Activated CD4-positive, alpha-beta memory T cell treated with anti-CD3 and anti-CD28 coated beads, Interleukin-2, amount 10 ng/mL, durations not matched to agents 7 days and 5 days (primary cell): Measurements from ENCODE around the gene ATP6V0A4. TPM values are rescaled to one million over a fixed set of nuclear protein-coding genes. Genes with fewer than 3 reads are reported as not detected.

Experiments used
- CTCF ChIA-PET: fragments of 350-600 bp; sonication (Branson Sonifier 250); formaldehyde crosslinking; loops from one replicate; lab custom pipeline; 2021; ENCODE audit warnings: antibody characterized with exemption, inconsistent platforms; lab: Charles Lee
- POLR2A ChIA-PET: fragments of 350-600 bp; sonication (Branson Sonifier 250); formaldehyde crosslinking; loops from one replicate; lab custom pipeline; 2021; ENCODE audit warnings: antibody characterized with exemption; lab: Charles Lee
- DNase-seq: peaks from one replicate; pipeline ENCODE4 v3.0.0-alpha.2; 2020
- H3K27ac Mint-ChIP-seq: one replicate; pipeline ENCODE4 v1.8.0; 2021; ENCODE audit warnings: mild to moderate bottlenecking, mixed read lengths
- H3K27me3 Mint-ChIP-seq: one replicate; pipeline ENCODE4 v1.8.0; 2021; ENCODE audit warnings: mixed read lengths
- H3K36me3 Mint-ChIP-seq: one replicate; pipeline ENCODE4 v1.8.0; 2021; ENCODE audit warnings: low read depth, mixed read lengths
- H3K4me1 Mint-ChIP-seq: one replicate; pipeline ENCODE4 v1.8.0; 2021; ENCODE audit warnings: mixed read lengths
- H3K4me3 Mint-ChIP-seq: one replicate; pipeline ENCODE4 v1.8.0; 2021; ENCODE audit warnings: mild to moderate bottlenecking, mixed read lengths
- H3K9me3 Mint-ChIP-seq: one replicate; pipeline ENCODE4 v1.8.0; 2021; ENCODE audit warnings: mixed read lengths
- total RNA-seq, 2 experiments: library from RNA; stranded (reverse); gene quantifications; one replicate each; pipeline ENCODE4 v1.2.3, GENCODE V29; 2021

ATP6V0A4 gene
- total RNA-seq, 2 experiments from 2014 or later: 0.23 TPM; not detected in 1

DNA sequence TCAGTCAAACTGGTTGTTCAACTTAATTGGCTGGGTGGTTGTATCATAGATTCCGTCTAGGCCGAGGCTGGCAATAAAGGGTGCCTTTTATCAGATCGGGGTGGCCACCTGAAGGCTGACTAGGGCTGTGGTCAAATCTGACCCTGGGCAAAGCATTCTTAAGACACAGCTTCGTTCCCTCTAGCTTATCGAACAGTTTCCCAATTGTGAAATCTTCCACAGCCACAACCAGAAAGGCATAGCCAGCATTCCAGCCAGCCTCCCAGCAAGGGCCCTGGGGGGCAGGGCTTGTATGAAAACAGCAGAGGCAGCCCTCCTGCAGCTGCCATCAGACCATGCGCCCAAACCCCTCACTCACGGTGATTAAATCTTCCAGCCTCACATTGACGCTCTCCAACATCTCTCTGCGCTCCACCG is 42.7 kb downstream of the ATP6V0A4 start:
- H3K4me1 Mint-ChIP-seq: peaks cover 52% of the 10 kb centered on the region
- CTCF ChIA-PET: no interaction called here
- POLR2A ChIA-PET: interaction anchor here (1.1 kb wide), 1 partner anchor 39 kb away, joined by 4 read pairs; no protein-coding TSS in a partner anchor
- no peaks in the 10 kb centered on the region for H3K9me3 Mint-ChIP-seq
- H3K4me3 Mint-ChIP-seq: no peak overlapping the region
- no peak overlapping the region for H3K27ac Mint-ChIP-seq
- DNase-seq: no peak
- H3K27me3 Mint-ChIP-seq: no peaks in the 10 kb centered on the region
- no peaks in the 10 kb centered on the region for H3K36me3 Mint-ChIP-seq

DNA sequence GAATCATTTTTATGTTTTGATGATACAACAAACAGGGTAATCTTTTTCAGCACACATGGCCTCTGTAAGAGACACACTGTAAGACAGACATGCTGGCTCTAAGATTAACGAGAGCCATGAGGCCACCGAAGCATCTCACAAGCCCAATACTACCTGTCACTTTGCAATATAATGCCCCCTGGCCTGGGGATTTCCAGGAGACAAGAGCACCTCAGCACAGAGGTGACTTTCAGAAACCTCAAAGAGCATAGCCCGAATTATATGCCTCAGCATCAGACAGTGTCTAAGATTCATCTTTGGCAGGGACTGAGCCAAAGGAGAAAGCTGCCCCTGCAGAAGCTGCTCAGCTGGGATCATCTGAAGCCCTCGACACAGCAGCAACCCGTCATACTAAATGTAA is 44.4 kb downstream of the ATP6V0A4 start:
- H3K27ac Mint-ChIP-seq: peak overlapping the region; percentile 91
- no peaks in the 10 kb centered on the region for H3K9me3 Mint-ChIP-seq
- H3K27me3 Mint-ChIP-seq: no peaks in the 10 kb centered on the region
- no peaks in the 10 kb centered on the region for H3K36me3 Mint-ChIP-seq
- CTCF ChIA-PET: no interaction called here
- no peak overlapping the region for H3K4me3 Mint-ChIP-seq
- DNase-seq: no peak
- H3K4me1 Mint-ChIP-seq: peaks cover 69% of the 10 kb centered on the region
- POLR2A ChIA-PET: no interaction called here

DNA sequence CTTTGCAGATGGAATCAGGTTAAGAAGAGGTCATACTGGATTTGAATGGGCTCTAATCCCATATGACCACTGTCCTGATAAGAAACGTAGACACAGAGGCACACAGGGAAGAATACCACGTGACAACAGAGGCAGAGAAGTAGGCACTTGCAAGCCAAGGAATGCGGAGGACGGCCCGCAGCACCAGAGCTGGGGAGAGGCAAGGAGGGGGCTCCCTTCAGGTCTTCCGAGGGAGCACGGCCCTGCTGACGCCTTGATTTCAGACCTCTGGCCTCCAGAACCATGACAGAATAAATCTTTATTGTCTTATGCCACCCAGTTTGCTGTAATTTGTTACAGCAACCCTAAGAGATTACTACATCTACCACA is 44.9 kb downstream of the ATP6V0A4 start:
- CTCF ChIA-PET: interaction anchor here (0.9 to 3.6 kb wide), 4 partner anchors 14 to 134 kb away, joined by 3 to 20 read pairs (median 4); no protein-coding TSS in a partner anchor
- H3K27ac Mint-ChIP-seq: peak overlapping the region; percentile 91
- H3K4me3 Mint-ChIP-seq: no peak overlapping the region
- POLR2A ChIA-PET: interaction anchor here (1.0 to 1.5 kb wide), 4 partner anchors 64 to 607 kb away, joined by 3 to 4 read pairs (median 3); partner anchors contain the start of genes LUC7L2 and TRIM24
- peaks cover 72% of the 10 kb centered on the region for H3K4me1 Mint-ChIP-seq
- DNase-seq: no peak
- H3K36me3 Mint-ChIP-seq: no peaks in the 10 kb centered on the region
- no peaks in the 10 kb centered on the region for H3K9me3 Mint-ChIP-seq
- H3K27me3 Mint-ChIP-seq: no peaks in the 10 kb centered on the region

DNA sequence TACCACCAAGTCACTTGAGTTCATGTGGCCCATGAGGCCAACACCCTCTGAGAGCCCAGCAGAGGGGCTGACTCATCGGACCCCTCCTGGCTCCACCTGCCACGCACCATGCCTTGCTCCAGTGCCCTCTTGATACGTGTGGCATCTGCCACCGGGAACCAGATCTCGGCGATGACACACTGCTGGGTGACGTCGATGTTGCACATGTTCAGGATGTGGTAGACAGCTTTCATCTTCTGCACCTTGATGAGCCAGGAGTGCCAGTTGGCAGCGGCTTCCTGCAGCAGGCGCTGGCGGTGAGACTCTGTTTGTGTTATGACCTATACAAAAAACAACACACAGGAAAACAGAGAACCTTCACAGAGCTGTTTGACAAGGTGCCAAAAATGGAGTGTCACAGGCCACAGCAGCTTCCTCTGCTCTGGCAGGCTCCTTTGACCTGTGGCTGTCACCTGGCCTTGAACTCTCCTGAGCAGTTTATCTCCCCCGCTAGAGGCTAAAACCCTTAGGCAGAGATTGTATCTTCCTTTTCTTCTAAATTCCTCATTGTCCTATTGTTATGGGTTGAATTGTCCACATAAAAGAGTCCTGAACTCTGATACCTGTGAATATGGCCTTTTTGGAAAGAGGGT is 45.4 kb downstream of the ATP6V0A4 start:
- Mint-ChIP-seq H3K27me3 (no peaks in the 10 kb centered on the region), H3K36me3 (no peaks in the 10 kb centered on the region), H3K9me3 (no peaks in the 10 kb centered on the region), H3K27ac (peak overlapping the region; percentile 91), H3K4me3 (no peak overlapping the region), H3K4me1 (peaks cover 72% of the 10 kb centered on the region)
- ChIA-PET CTCF (interaction anchor here (0.9 to 3.6 kb wide), 4 partner anchors 14 to 134 kb away, joined by 3 to 20 read pairs (median 4); no protein-coding TSS in a partner anchor), POLR2A (interaction anchor here (1.0 to 1.5 kb wide), 4 partner anchors 65 to 607 kb away, joined by 3 to 4 read pairs (median 3); partner anchors contain the start of genes LUC7L2 and TRIM24)
- DNase-seq: peak; percentile 96

DNA sequence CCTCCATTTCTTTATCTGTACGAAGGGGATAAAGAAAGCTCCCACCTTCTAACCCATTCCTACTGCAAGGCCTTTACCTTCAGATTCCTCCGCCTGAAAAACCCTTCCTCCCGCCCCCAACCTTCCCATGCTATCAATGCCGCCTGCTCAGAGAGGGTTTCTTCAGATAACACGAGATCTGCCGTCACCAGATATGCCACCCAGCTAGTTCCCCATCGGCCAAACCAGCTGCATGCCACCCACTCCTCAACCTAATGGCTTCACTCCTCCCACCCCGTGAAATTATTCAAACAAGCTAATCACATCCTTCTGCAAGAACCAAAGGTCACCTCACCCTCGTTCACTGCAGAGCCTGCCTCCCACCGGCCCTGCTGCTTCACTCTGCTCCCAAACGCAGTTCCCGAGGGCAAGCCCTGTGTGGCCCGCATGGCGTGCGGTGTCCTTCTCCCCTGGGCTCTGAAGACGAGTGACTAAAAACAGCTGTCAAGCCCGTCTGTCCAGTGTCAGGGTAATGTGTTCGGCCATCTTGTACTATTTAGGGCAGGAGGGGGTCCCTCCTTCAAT is 47.0 kb downstream of the ATP6V0A4 start:
- Mint-ChIP-seq H3K27ac (no peak overlapping the region), H3K4me1 (peaks cover 69% of the 10 kb centered on the region), H3K27me3 (no peaks in the 10 kb centered on the region), H3K9me3 (no peaks in the 10 kb centered on the region), H3K36me3 (no peaks in the 10 kb centered on the region), H3K4me3 (no peak overlapping the region)
- ChIA-PET POLR2A (no interaction called here), CTCF (interaction anchor here (3.6 kb wide), 1 partner anchor 12 kb away, joined by 20 read pairs; no protein-coding TSS in a partner anchor)
- no peak for DNase-seq

DNA sequence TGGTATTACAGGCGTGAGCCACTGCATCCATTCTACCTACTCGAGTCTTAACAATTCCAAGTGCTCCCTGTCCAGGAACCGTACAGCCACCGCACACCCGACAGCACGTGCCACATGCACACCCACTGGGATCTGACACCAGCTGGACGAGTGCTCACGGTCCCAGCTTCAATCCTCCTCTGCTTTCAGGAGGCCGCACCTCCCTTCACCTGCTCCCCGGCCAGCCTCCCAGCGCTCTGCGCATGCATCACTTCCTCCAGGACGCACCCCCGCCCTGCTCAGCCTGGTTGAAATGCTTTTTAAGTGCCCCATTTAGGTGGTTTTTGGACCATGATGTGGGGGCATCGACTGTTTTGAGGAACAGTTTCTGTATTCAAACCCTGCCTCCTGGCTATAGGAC is 47.5 kb downstream of the ATP6V0A4 start:
- CTCF ChIA-PET: interaction anchor here (3.6 kb wide), 1 partner anchor 12 kb away, joined by 20 read pairs; no protein-coding TSS in a partner anchor
- H3K27ac Mint-ChIP-seq: no peak overlapping the region
- no peaks in the 10 kb centered on the region for H3K27me3 Mint-ChIP-seq
- H3K4me3 Mint-ChIP-seq: no peak overlapping the region
- DNase-seq: no peak
- POLR2A ChIA-PET: no interaction called here
- H3K9me3 Mint-ChIP-seq: no peaks in the 10 kb centered on the region
- no peaks in the 10 kb centered on the region for H3K36me3 Mint-ChIP-seq
- peaks cover 72% of the 10 kb centered on the region for H3K4me1 Mint-ChIP-seq

DNA sequence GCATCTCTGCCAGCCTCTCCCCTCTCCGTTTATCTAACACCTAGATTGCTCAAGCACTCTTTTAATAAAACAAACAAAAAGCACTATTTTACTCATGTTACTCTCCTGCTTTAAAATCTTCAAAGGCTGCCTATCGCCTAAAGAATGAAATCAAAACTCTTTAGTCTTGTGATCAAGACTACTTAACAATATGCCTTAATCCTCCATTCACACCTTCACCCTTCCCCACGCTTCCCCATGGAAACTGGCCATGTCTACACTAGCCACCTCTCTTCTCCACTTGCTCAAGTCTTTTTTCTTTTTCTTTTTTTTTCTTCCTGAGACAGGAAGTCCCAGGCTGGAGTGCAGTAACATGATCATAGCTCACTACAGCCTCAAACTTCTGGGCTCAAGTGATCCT is 48.0 kb downstream of the ATP6V0A4 start:
- Mint-ChIP-seq H3K9me3 (no peaks in the 10 kb centered on the region), H3K27me3 (no peaks in the 10 kb centered on the region), H3K27ac (no peak overlapping the region), H3K36me3 (no peaks in the 10 kb centered on the region), H3K4me3 (no peak overlapping the region), H3K4me1 (peaks cover 77% of the 10 kb centered on the region)
- ChIA-PET POLR2A (no interaction called here), CTCF (interaction anchor here (3.6 kb wide), 1 partner anchor 11 kb away, joined by 20 read pairs; no protein-coding TSS in a partner anchor)
- DNase-seq: no peak

DNA sequence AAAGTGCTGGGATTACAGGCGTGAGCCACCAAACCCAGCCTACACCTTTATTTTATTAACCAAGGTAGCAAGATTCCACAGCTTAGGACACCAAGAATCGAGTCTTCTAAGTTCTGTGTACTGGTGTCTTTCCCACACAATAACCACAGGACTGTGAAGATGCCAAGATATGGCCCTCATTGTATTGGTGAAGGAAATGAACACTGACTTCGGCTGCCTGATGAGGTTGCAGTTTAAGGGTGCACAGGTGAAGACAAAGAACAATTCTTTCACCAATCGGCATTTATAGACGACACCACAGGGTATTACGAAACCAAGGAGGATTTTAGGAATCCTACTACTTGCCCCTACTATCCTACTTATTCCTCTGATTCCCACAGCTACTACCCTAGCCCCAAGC is 49.3 kb downstream of the ATP6V0A4 start:
- no peaks in the 10 kb centered on the region for H3K36me3 Mint-ChIP-seq
- POLR2A ChIA-PET: no interaction called here
- CTCF ChIA-PET: interaction anchor here (0.7 to 2.0 kb wide), 4 partner anchors 10 to 747 kb away, joined by 3 to 11 read pairs (median 4); partner anchors contain the start of gene CREB3L2
- H3K9me3 Mint-ChIP-seq: no peaks in the 10 kb centered on the region
- no peaks in the 10 kb centered on the region for H3K27me3 Mint-ChIP-seq
- H3K4me1 Mint-ChIP-seq: peaks cover 77% of the 10 kb centered on the region
- H3K27ac Mint-ChIP-seq: no peak overlapping the region
- no peak overlapping the region for H3K4me3 Mint-ChIP-seq
- DNase-seq: no peak

DNA sequence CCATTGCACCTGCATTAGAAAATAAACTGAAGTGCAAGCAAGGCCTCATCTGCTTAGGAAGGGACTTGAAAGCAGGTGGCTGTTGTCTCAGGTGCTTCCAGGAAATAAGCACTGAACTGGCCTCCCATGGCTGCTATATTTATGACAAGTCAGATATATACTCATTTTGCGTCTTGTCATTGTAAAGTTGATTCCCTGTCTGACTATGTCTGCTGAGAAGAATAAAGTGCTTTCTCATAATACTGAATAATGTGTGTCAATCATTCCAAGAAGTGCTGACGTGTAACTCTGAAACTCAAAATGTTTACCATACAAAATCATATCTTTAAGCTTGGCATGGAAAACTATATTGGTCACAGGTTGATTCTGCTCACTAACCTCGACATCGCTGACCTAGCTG is 51.9 kb downstream of the ATP6V0A4 start:
- ChIA-PET POLR2A (no interaction called here), CTCF (no interaction called here)
- Mint-ChIP-seq H3K36me3 (no peaks in the 10 kb centered on the region), H3K4me1 (peaks cover 51% of the 10 kb centered on the region), H3K4me3 (no peak overlapping the region), H3K9me3 (no peaks in the 10 kb centered on the region), H3K27me3 (no peaks in the 10 kb centered on the region), H3K27ac (peak overlapping the region; percentile 61)
- DNase-seq: peak; percentile 35

DNA sequence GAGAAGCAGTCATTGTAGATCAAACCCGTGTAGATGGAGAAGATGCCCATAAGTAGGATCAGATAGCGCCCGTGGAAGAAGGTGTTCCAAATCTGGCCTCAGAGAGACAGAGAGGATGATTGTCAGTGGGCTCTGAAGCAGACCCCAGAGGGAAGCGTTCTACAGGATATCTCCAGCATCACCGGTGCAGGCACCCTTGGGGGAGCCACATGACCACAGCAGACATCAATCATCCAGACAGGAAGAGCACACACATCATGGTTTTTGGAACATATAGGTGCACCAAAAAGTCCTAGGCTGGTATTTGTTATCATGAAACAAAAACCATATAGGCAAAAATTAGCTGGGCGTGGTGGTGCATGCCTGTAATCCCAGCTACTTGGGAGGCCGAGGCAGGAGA is 52.8 kb downstream of the ATP6V0A4 start:
- Mint-ChIP-seq H3K4me3 (no peak overlapping the region), H3K9me3 (no peaks in the 10 kb centered on the region), H3K36me3 (no peaks in the 10 kb centered on the region), H3K27ac (peak overlapping the region; percentile 59), H3K4me1 (peaks cover 42% of the 10 kb centered on the region), H3K27me3 (no peaks in the 10 kb centered on the region)
- ChIA-PET CTCF (interaction anchor here (0.5 kb wide), 1 partner anchor 72 kb away, joined by 3 read pairs; no protein-coding TSS in a partner anchor), POLR2A (no interaction called here)
- no peak for DNase-seq

DNA sequence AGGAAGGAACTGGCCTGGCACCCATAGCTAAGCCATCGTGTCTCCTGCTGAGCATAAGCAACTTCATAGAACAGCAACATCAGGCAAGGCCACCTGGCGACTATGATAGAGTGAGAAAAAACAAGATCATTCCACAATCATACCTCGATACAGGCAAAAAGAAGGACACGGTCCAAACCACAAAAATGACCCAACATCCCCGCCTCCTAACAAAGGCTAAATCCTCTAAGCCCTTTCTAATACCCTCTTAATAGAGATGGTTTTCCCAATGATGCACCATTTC is 56.6 kb downstream of the ATP6V0A4 start:
- DNase-seq: no peak
- Mint-ChIP-seq H3K36me3 (no peaks in the 10 kb centered on the region), H3K4me1 (peaks cover 23% of the 10 kb centered on the region), H3K9me3 (no peaks in the 10 kb centered on the region), H3K27me3 (no peaks in the 10 kb centered on the region), H3K27ac (no peak overlapping the region), H3K4me3 (no peak overlapping the region)
- ChIA-PET CTCF (no interaction called here), POLR2A (no interaction called here)

DNA sequence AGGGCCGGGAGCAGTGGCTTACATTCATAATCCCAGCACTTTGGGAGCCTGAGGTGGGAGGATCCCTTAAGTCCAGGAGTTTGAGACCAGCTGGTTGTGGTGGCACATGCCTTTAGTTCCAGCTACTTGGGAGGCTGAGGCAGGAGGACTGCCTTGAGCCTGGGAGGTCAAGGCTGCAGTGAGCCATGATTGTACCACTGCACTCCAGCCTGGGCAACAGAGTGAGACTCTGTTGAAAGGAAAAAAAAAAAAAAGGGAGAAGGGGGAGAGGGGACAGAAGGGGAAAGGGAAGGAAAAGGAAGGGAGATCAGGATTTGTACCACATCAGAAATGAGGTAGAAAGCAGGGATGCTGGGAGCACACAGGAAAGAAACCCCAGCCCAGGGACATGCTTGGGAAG is 58.1 kb downstream of the ATP6V0A4 start:
- no peaks in the 10 kb centered on the region for H3K36me3 Mint-ChIP-seq
- H3K4me3 Mint-ChIP-seq: no peak overlapping the region
- ChIA-PET CTCF (interaction anchor here (1.0 to 3.0 kb wide), 7 partner anchors 9 to 737 kb away, joined by 3 to 77 read pairs (median 8); partner anchors contain the start of gene CREB3L2), POLR2A (no interaction called here)
- no peaks in the 10 kb centered on the region for H3K9me3 Mint-ChIP-seq
- DNase-seq: no peak
- peaks cover 10% of the 10 kb centered on the region for H3K4me1 Mint-ChIP-seq
- H3K27ac Mint-ChIP-seq: no peak overlapping the region
- peaks cover 3% of the 10 kb centered on the region for H3K27me3 Mint-ChIP-seq
